ENCODE data around the gene MYPOP. TPM values are rescaled to one million over a fixed set of nuclear protein-coding genes. Genes with fewer than 3 reads are reported as not detected.

Gene MYPOP
- total RNA-seq, 1 donor from 2014 or later: 16.2 TPM

GRCh38 chr19:45881909-45882528, 20.4 kb downstream of the MYPOP start:
- H3K36me3 ChIP-seq: peaks cover 10% of the 10 kb centered on the region
- intact Hi-C loops (cut with micrococcal nuclease): no loop called here
- no peaks in the 10 kb centered on the region for H3K9me3 ChIP-seq (replicated peaks)
- no peak overlapping the region for H3K27ac ChIP-seq (replicated peaks)
- H3K27me3 ChIP-seq (ENCODE audit: low read depth): peaks cover 6% of the 10 kb centered on the region
- peaks cover 50% of the 10 kb centered on the region for H3K4me1 ChIP-seq
- no peak for DNase-seq
- no peak for TF ChIP-seq CTCF (IDR thresholded peaks at IDR 0.05; ENCODE audit: borderline replicate concordance)
- H3K4me3 ChIP-seq: no peak overlapping the region

- DNase-seq: no peak
- peaks cover 53% of the 10 kb centered on the region for H3K4me1 ChIP-seq
- intact Hi-C loops (cut with micrococcal nuclease): no loop called here
- TF ChIP-seq CTCF (IDR thresholded peaks at IDR 0.05; ENCODE audit: borderline replicate concordance): no peak
- no peak overlapping the region for H3K27ac ChIP-seq (replicated peaks)
- no peaks in the 10 kb centered on the region for H3K9me3 ChIP-seq (replicated peaks)
- H3K4me3 ChIP-seq: no peak overlapping the region
- H3K36me3 ChIP-seq: peaks cover 10% of the 10 kb centered on the region
- H3K27me3 ChIP-seq (ENCODE audit: low read depth): peaks cover 13% of the 10 kb centered on the region
Observed at GRCh38 chr19:45881082-45881908, 21.1 kb downstream of the MYPOP start.

- H3K9me3 ChIP-seq (replicated peaks): no peaks in the 10 kb centered on the region
- H3K27me3 ChIP-seq (ENCODE audit: low read depth): peaks cover 17% of the 10 kb centered on the region
- no peak overlapping the region for H3K4me3 ChIP-seq
- H3K27ac ChIP-seq (replicated peaks): no peak overlapping the region
- TF ChIP-seq CTCF (IDR thresholded peaks at IDR 0.05; ENCODE audit: borderline replicate concordance): no peak
- peaks cover 43% of the 10 kb centered on the region for H3K4me1 ChIP-seq
- H3K36me3 ChIP-seq: peaks cover 10% of the 10 kb centered on the region
- intact Hi-C loops (cut with micrococcal nuclease): no loop called here
- no peak for DNase-seq
Observed at GRCh38 chr19:45879971-45880370, 22.4 kb downstream of the MYPOP start.

- intact Hi-C loops (cut with micrococcal nuclease): no loop called here
- peaks cover 34% of the 10 kb centered on the region for H3K4me1 ChIP-seq
- no peak overlapping the region for H3K4me3 ChIP-seq
- no peak overlapping the region for H3K27ac ChIP-seq (replicated peaks)
- DNase-seq: no peak
- TF ChIP-seq CTCF (IDR thresholded peaks at IDR 0.05; ENCODE audit: borderline replicate concordance): no peak
- no peaks in the 10 kb centered on the region for H3K9me3 ChIP-seq (replicated peaks)
- H3K27me3 ChIP-seq (ENCODE audit: low read depth): peaks cover 17% of the 10 kb centered on the region
- H3K36me3 ChIP-seq: peaks cover 3% of the 10 kb centered on the region
Observed at GRCh38 chr19:45879055-45879454, 23.4 kb downstream of the MYPOP start.

- H3K36me3 ChIP-seq: no peaks in the 10 kb centered on the region
- H3K4me1 ChIP-seq: peaks cover 26% of the 10 kb centered on the region
- DNase-seq: no peak
- intact Hi-C loops (cut with micrococcal nuclease): no loop called here
- no peak for TF ChIP-seq CTCF (IDR thresholded peaks at IDR 0.05; ENCODE audit: borderline replicate concordance)
- peaks cover 17% of the 10 kb centered on the region for H3K27me3 ChIP-seq (ENCODE audit: low read depth)
- H3K4me3 ChIP-seq: no peak overlapping the region
- H3K9me3 ChIP-seq (replicated peaks): no peaks in the 10 kb centered on the region
- H3K27ac ChIP-seq (replicated peaks): no peak overlapping the region
Observed at GRCh38 chr19:45878043-45878794, 24.2 kb downstream of the MYPOP start.

All from left ventricle myocardium inferior (tissue), 1 donor.